HG03565 (cell line): ENCODE results near the gene ANKS1B.
"Not testable (repeated sequence)": the region's sequence is repeated elsewhere in the genome, so short reads cannot be mapped to it uniquely, and the experiment has no call there.

Source experiments
- ATAC-seq: cut with Tn5 transposase; IDR thresholded peaks from one replicate; pipeline ENCODE4 v1.9.1; 2021; ENCODE audit warnings: mild to moderate bottlenecking, moderate library complexity; ENCODE audit not compliant: unreplicated experiment

ANKS1B gene

GRCh38 chr12:98856897-98857540 lies 1127.7 kb downstream of the ANKS1B start:
- no peak for ATAC-seq

GRCh38 chr12:98852181-98852580 lies 1132.6 kb downstream of the ANKS1B start:
- no peak for ATAC-seq

DNA sequence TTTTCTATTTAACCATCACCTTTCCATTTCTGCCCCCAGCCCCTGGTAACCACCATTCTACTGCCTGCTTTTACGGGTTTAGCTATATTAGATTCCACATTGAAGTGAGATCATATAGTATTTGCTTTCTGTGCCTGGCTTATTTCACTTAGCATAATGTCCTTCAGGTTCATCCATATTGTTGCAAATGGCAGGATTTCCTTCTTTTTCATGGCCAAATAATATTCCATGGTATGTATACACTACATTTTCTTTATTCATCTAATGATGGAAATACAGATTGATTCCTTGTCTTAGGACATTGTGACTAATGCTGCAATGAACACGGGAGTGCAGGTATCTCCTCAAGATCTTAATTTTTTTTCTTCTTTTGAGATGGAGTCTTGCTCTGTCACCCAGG lies 1137.5 kb downstream of the ANKS1B start:
- ATAC-seq, result no peak

- ATAC-seq, result no peak
Observed at GRCh38 chr12:98845957-98846356, 1138.8 kb downstream of the ANKS1B start.

- ATAC-seq, result no peak
Observed at GRCh38 chr12:98840325-98840724, 1144.4 kb downstream of the ANKS1B start.

DNA sequence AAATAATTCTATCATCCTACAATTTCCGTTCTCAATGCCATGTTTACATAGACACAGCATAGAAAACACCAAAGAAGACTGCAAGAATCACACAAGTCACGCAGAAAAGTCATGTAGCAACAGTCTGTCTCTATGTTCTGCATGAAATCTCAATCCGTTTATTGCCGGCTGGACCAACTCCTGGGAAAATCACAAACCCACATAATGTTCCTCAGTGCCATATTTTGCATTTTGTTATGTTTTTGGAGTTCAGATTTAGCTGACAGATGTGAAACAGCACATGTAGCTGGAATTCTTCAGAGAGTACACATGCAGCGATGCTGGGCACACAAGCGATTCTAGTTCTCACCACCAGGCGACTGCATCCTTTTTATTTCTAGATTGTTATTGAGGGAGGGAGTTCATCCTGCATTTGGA lies 1146.5 kb downstream of the ANKS1B start:
- ATAC-seq, result no peak

DNA sequence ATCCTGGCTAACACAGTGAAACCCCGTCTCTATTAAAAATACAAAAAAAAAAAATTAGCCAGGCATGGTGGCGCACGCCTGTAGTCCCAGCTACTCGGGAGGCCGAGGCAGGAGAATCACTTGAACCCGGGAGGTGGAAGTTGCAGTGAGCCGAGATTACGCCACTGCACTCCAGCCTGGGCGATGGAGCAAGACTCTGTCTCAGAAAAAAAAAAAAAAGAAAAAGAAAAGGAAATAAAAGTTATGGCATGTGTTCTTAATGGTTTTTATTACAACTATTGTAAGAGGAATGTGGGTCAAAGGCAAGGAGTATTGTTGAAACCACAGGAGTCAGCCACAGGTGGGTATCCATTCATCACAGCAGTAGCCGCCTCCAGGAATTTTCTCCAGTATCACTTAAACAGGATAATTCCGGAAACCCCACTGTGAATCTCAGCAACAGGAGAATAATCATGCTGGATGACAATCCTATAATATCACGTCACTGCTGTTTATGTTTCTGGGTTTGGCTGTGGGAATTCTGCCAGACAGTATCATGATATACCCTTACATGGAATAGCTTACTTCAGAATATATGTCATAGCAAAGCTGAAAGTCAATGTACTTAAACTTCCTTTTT lies 1147.5 kb downstream of the ANKS1B start:
- not testable (repeated sequence) for ATAC-seq

GRCh38 chr12:98830657-98831056 lies 1154.1 kb downstream of the ANKS1B start:
- ATAC-seq, result no peak

DNA sequence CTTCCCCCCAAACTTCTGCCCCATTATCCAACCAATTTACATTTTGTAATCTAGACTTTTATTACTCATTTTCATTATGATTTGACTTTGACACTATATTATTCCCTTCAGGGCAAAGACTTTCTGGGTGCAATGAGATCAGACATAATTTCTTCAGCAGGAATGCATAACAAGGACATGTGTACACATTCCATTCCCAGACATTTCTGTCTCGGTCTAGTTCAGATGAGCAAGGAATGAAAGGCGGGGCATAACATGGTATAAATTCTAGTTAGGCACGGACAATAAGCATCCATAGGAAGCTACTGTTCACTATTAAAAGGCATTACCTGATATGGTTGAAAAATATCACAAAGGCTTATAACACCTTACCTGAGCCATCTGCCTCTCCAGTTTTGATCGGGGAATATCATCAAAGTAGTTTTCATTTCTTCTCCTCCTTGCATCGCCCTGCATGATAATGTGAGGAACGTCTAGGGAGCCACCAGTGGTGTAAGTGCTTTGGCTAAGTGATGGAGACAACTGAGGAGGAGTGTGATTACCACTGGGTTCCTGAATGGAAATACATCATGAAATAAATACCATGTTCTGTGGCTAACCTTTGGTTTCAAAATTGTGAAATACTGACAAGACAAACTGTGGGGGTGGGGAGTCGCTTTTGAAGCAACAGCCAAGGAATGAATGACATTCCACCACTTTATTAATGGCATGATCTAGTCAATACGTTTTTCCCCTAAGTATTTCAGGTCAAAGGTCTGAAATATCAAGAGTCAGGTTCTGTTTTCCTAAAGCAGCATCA lies 1155.7 kb downstream of the ANKS1B start:
- ATAC-seq, result no peak

GRCh38 chr12:98823012-98823411 lies 1161.7 kb downstream of the ANKS1B start:
- ATAC-seq, result no peak

DNA sequence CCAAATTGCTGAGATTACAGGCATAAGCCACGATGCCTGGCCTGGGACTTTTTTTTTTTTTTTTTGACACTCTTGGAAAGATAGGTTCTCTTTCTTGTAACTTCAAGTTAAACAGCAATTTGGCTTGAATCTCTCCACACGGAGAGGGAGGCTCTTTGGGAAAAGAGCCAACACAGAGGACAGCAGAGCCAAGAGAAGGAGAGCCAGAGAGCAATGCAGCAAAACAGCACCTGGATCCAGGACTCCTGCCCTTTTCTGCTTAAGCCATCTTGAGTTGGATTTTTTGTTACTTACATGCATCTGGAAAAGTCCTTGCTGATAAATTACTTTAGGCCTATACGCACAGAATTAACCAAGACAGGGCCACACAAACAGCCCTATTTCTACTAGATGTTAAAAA lies 1162.9 kb downstream of the ANKS1B start:
- ATAC-seq, result no peak

GRCh38 chr12:98821232-98821631 lies 1163.5 kb downstream of the ANKS1B start:
- ATAC-seq, result no peak

- ATAC-seq, result no peak
Observed at GRCh38 chr12:98819821-98820404, 1164.8 kb downstream of the ANKS1B start.

GRCh38 chr12:98819071-98819470 lies 1165.7 kb downstream of the ANKS1B start:
- ATAC-seq, result no peak

DNA sequence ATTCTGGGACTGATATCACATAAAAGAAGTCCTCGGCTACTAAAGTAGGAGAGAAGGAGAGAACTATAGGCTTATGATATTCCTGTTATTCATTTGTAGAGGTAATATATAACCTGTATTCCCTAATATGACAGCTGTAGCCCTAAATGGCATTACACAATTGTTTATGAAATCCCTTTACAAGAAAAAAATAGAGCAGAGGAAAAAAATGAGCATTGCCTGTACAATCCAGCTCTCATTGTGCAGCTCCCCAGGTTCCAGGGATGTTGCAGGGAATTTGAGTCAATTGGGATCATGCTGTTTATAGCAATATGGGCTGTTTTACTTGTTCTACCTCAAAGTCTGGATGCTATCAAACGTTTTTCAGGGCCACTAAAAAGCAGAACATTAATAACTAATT lies 1166.5 kb downstream of the ANKS1B start:
- no peak for ATAC-seq

DNA sequence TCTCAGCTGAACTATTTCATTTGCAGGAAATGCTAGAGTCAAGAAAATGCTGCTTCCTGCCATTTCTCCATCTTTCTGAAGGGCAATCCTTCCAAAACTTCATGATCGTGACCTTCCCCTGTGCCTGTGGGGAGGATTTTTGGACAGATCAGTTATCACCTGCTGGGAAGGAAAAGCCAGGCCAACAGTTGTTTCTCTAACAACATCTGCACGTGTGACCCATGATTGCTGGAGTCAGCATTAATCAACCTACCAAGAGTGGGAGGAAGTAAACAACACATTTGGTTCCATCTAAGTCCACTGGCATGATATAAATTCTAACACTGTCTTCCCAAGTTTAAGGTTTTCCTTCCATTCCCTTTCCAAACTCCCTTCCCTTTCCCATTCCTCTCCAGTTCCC lies 1167.0 kb downstream of the ANKS1B start:
- ATAC-seq, result no peak

DNA sequence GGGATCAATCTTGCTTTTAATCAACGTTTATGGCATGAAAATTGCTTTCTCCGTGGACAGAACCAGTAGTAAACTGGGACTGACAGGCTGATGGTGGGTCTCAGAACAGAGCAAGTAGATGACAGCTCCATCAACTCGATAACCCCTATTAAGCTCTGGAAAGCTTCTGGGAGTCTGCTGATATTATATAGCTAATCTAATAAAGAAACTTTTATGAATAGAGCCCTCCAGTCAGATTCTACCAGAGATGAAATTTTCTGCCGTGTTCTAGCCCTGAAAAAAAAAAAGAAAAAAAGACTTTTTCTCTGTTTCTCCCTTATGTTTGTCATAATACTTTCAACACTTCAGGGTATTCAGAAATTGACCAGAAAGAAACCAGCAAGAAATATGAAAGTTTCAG lies 1168.0 kb downstream of the ANKS1B start:
- ATAC-seq, result no peak

DNA sequence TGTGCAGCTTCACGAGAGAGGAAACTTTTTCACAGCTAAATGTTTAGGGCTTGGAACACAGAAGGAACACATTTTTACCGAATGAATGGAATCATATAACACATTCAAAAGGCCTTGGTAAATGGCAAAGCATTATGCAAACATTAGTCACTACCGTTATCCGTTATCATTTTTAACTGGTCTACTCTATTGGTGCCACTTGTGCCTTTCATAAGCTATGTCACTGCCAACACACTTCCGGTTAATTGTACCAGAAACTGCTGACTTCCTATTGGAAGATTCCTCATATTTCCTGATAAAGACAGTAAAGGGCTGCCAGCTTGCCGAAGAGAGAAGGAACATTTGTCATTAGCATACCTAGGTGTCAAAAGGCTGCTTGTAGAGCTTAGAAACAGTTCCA lies 1170.5 kb downstream of the ANKS1B start:
- ATAC-seq, result no peak

- ATAC-seq, result no peak
Observed at GRCh38 chr12:98812225-98812624, 1172.5 kb downstream of the ANKS1B start.

GRCh38 chr12:98808243-98808875 lies 1176.4 kb downstream of the ANKS1B start:
- no peak for ATAC-seq

GRCh38 chr12:98807187-98807586 lies 1177.5 kb downstream of the ANKS1B start:
- ATAC-seq, result no peak
